ENCODE data around the gene SPRTN.
"Not testable (repeated sequence)": the region's sequence is repeated elsewhere in the genome, so short reads cannot be mapped to it uniquely, and the experiment has no call there.

Gene SPRTN

GRCh38 chr1:231334952-231335351, 3.1 kb upstream of the SPRTN start:
- intact Hi-C loops (cut with DNase I), result loop anchor here (5.0 to 10.0 kb wide), 3 partner anchors 87 to 192 kb away; partner anchors contain the start of genes EGLN1 and TSNAX
- no peak for DNase-seq

DNA sequence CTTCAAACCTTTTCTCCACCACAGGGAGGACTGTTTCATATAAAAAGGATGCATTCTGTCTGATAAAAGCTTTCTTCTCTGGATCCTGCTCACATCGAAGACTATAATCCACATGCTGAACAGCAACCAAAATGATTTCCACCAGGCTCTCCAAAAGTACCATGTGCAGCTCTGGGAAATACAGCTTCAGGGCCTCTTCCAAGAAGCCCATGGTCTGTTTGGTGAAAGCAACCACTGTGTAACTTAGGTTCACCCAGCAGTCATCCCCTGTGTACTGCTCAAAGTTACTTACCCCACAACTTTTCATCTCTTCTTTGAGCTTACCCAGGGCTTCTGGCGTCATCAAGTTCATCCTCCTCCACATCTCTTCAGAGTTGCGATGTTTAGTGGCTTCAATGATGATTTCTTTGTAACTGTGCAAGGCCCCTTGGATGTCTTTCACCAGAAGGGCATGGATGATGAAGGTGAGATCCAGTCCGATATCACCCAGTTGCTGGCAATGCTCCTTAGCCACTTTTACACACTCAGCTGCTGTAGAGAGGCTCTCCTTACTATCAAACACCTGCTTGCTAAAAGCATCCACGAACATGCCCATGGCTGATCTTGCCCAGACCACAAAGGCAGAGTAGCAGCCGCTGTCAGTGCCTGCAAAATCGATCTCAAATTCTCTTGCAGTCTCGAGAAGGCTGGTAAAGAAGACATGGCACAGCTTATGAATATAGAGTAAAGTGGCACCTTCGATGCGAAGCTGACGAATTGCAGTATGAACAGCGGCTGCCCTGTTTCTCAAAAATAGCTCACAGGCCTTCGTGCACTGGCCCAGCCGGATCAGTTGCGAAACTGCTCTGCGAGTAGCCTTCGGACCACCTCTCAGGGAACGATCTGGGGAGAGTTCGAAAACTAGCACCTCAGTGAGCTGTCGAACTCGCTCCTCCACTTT, 2.2 kb upstream of the SPRTN start:
- no peak for DNase-seq
- intact Hi-C loops (cut with DNase I), result loop anchor here (5.0 to 10.0 kb wide), 3 partner anchors 86 to 191 kb away; partner anchors contain the start of genes EGLN1 and TSNAX

GRCh38 chr1:231337043-231337471, 1.0 kb upstream of the SPRTN start:
- peak in 12 of 42 donors; percentile 7 to 57 (median 14) for DNase-seq
- intact Hi-C loops (cut with DNase I), result loop anchor here (5.0 to 10.0 kb wide), 3 partner anchors 85 to 190 kb away; partner anchors contain the start of genes EGLN1 and TSNAX

DNA sequence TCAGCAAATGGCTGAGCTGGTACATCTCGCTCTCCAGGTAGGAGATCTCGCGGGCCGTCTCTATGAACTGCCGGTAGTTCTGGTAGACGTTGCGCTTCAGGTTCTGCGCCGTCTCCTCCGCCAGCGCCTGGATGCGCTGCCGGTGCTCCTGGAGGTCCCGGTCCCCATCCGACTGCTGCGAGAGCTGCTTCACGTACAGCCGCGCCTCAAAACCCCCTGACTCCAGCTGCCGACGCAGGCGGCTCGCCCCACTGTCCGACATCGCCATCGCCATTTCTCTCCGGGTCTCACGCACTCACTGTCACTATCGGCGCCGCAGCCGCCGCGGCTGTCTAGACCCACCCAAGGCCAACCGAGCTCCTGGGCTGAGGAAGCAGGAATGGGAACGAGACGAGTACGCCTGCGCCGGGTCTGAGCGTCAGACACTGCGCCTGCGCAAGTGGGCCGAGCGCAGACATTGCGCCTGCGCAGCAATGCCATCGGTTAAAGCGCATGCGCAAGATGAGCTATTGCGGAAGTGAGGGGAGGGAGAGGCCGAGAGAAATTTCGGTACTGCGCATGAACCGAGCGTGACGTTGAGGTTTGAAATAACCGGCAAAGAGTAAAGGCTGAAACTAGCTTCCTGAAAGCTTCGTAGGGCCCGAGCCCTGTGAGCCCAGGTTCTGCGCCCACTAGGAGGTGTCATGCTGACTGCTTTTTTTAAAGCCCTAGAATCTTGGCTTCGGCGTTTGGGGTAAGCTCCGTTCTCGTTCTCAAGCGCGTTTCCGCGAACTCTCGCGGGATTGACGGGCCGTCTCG, 422 bp upstream of the SPRTN start, which contains the start of gene EXOC8:
Gene EXOC8 (minus strand): TSS at position 381 of the 798 bp plus-strand sequence. CDS start 107 bp downstream, at position 274.
- DNase-seq, result peak; percentile 87 to 98 (median 94)
- intact Hi-C loops (cut with DNase I), result loop anchor here (5.0 to 10.0 kb wide), 3 partner anchors 85 to 190 kb away; partner anchors contain the start of genes EGLN1 and TSNAX

GRCh38 chr1:231340328-231341013, 2.4 kb downstream of the SPRTN start:
- DNase-seq, result no peak
- intact Hi-C loops (cut with DNase I), result no loop called here

- intact Hi-C loops (cut with DNase I), result no loop called here
These were observed 9.9 kb downstream of the SPRTN start for GRCh38 chr1:231347961-231348360.

DNA sequence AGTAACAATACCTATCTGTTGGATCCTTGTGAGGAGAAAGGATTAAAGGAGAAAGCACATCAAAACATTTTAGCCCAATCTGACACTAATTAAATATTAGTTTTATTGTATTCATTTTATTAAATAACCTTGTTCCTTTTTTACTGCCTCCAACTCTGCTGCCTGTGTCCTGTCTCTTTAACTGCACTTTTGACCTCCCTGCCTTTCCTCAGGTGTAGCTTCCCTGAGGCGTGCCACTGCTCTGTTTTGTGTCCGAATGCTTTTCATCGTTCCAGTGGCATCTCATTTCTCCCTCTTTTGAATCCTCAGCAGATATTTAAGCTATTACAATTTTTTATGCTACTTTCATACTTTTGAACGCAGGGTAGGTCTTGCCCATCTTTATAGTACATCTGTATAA, 10.3 kb downstream of the SPRTN start:
- intact Hi-C loops (cut with DNase I), result no loop called here

More at GRCh38 chr1:231347961-231348360, 9.9 kb downstream of the SPRTN start:
- DNase-seq, result no peak

GRCh38 chr1:231348856-231349255, 10.8 kb downstream of the SPRTN start:
- intact Hi-C loops (cut with DNase I); DNase-seq: not testable (repeated sequence)

More for the DNA sequence above, 10.3 kb downstream of the SPRTN start:
- DNase-seq, result no peak

DNA sequence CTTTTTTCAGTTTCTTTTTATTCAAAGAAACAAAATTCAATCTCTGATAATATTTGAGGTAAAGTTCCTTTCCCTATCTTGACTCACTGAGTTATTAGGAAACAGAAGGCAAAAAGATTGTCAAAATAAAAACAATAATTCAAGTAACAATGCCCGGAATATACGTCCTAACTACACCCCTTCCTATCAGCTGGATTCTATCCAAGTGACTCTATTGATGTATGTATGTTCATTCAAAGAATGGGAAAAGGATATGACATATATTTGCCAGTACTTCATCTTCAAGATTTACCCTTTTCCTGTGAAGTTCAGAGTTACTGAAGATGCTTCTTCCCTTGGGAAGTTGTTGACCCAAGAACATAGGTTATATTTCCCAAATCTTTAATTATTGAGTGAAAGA, 13.7 kb downstream of the SPRTN start:
- intact Hi-C loops (cut with DNase I), result no loop called here
- DNase-seq, result no peak

DNA sequence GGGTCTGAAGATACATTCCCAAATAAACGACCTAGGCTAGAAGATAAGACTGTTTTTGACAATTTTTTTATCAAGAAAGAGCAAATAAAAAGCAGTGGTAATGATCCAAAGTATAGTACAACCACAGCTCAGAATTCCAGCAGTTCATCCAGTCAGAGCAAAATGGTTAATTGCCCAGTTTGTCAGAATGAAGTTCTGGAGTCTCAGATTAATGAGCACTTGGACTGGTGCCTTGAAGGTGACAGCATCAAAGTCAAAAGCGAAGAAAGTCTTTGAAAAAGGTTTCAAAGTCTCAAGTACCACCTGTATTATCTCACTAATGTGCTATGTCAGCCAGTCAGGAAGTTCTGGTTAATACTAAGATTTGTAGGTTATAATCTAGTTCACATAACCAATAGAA, 15.0 kb downstream of the SPRTN start:
- no peak for DNase-seq
- intact Hi-C loops (cut with DNase I), result no loop called here

GRCh38 chr1:231354330-231355020, 16.4 kb downstream of the SPRTN start:
- DNase-seq, result no peak
- intact Hi-C loops (cut with DNase I), result loop anchor here (5.0 kb wide), 1 partner anchor 238 kb away; no protein-coding TSS in a partner anchor

- no peak for DNase-seq
- intact Hi-C loops (cut with DNase I), result loop anchor here (5.0 kb wide), 1 partner anchor 237 kb away; no protein-coding TSS in a partner anchor
These were observed 17.1 kb downstream of the SPRTN start for GRCh38 chr1:231355171-231355570.

DNA sequence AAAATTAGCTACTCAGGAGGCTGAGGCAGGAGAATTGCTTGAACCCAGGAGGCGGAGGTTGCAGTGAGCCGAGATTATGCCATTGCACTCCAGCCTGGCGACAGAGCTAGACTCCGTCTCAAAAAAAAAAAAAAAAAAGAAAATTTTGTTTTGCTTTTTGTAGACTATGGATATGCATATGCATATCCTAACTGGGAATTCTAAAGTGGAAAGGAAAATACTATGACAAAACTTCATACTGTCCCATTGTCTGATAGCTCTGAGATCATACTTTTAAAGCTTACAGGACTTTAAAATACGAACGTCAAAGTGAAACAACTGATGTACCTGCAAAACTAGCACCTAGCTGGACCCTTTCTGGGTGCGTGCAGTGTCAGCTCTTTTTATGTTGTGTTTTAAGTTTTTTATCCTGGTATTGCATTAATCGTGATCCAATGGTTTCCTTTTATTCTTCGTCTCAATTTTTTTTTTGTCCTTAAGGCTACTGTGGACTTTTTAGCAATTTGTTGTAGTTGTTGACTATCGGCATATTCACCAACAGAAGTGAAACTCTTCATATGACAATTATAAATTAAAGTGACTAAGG, 19.2 kb downstream of the SPRTN start:
- intact Hi-C loops (cut with DNase I), result loop anchor here (5.0 kb wide), 1 partner anchor 235 kb away; no protein-coding TSS in a partner anchor
- no peak for DNase-seq

- DNase-seq, result peak in 26 of 42 donors; percentile 20 to 75 (median 46)
- intact Hi-C loops (cut with DNase I), result loop anchor here (5.0 kb wide), 1 partner anchor 234 kb away; no protein-coding TSS in a partner anchor
These were observed 19.8 kb downstream of the SPRTN start for GRCh38 chr1:231357831-231358354.

DNA sequence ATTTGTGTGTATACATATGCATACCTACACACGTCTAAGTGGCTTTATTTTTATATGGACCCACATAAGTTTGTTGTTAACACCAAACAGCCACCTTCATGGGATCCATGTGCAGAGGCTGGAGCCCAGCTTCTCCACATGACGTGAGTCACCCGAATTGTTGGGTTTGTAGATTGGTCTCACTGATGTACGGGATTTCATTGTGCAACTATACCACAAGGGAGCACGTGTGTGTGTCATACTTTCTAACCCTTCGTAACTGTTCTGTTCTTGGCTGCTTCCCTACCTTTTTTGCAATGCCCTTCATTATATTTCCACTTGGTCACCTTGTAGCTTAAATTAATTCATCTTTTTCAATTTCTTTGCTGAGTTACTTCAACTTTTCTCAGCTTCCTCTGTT, 21.0 kb downstream of the SPRTN start:
- DNase-seq, result no peak

DNA sequence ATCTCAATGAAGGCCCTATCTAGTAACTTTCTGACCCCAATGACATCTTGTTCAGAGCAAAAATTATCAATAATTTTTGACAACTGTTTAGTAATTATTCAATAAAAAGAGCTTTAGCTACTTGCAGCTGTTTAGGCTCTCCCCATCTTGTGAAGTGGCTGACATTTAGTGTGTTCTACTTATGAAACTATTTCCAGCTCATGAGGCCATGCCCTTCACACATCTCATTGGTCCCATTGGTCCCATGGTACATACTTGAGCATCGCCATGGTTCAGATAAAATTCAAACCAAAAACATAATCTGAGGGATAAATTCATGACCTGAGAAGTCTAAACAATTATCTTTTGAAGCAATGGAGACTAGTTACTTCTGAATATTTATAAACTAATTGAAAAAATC, 24.2 kb downstream of the SPRTN start:
- DNase-seq, result no peak
- intact Hi-C loops (cut with DNase I), result no loop called here

More for the DNA sequence above, 21.0 kb downstream of the SPRTN start:
- intact Hi-C loops (cut with DNase I), result loop anchor here (5.0 kb wide), 1 partner anchor 233 kb away; no protein-coding TSS in a partner anchor

- DNase-seq, result no peak
- intact Hi-C loops (cut with DNase I), result no loop called here
These were observed 25.5 kb downstream of the SPRTN start for GRCh38 chr1:231363624-231364023.

All from head of caudate nucleus (tissue), 42 donors.